Measurements from ENCODE around the gene LRRC8E. TPM values are rescaled to one million over a fixed set of nuclear protein-coding genes. Genes with fewer than 3 reads are reported as not detected.

LRRC8E gene
- total and polyA plus RNA-seq, 3 experiments from 2014 or later, result not detected

DNA sequence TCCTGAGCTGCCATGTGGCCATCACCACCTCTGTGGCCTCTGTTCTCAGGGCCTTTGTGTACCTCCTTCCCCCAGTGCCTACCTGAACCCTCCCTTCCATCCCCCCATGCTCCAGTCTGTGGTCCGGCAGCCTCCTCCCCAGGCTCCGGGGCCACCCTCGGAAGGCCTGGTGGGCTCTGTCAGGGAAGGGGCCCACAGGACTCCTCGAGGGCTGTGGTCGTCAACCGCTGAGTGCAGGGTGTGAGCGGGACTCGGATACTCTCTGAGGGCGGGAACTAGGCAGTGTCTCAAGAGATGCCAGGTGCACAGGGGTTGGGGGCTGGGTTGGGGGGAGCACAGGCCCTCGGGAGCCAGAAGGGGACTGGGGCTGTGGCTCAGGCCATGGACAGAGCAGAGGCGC is 19.2 kb downstream of the LRRC8E start:
- Mint-ChIP-seq H3K36me3 (peaks cover 0 to 49% (median 6%) of the 10 kb centered on the region in 3 donors), H3K4me3 (peak overlapping the region in 1 of 7 donors; percentile 40), H3K27me3 (peaks cover 0 to 12% of the 10 kb centered on the region in 2 donors), H3K27ac (peak overlapping the region in 2 of 8 donors; percentile 40 to 75), H3K4me1 (peaks cover 21 to 40% (median 26%) of the 10 kb centered on the region in 3 donors), H3K9me3 (peaks cover 0 to 3% (median 2%) of the 10 kb centered on the region in 5 donors)
- Histone ChIP-seq H3K36me3 (ENCODE audit: insufficient read depth, low read length) (peaks cover 8% of the 10 kb centered on the region), H3K27ac (ENCODE audit: low read depth, low read length) (no peak overlapping the region), H3K27me3 (ENCODE audit: insufficient read depth, low read length, poor library complexity, severe bottlenecking) (no peaks in the 10 kb centered on the region), H3K4me1 (ENCODE audit: insufficient read depth, low read length) (peaks cover 34% of the 10 kb centered on the region), H3K9me3 (ENCODE audit: low read length) (no peaks in the 10 kb centered on the region), H3K4me3 (ENCODE audit: low read length) (no peak overlapping the region)
- no peak for DNase-seq
- ChIA-PET CTCF (interaction anchor here (2.1 kb wide), 1 partner anchor 10 kb away, joined by 8 read pairs; no protein-coding TSS in a partner anchor), POLR2A (interaction anchor here (0.7 kb wide), 1 partner anchor 483 kb away, joined by 4 read pairs; the partner anchor contains the start of gene RAB11B)

DNA sequence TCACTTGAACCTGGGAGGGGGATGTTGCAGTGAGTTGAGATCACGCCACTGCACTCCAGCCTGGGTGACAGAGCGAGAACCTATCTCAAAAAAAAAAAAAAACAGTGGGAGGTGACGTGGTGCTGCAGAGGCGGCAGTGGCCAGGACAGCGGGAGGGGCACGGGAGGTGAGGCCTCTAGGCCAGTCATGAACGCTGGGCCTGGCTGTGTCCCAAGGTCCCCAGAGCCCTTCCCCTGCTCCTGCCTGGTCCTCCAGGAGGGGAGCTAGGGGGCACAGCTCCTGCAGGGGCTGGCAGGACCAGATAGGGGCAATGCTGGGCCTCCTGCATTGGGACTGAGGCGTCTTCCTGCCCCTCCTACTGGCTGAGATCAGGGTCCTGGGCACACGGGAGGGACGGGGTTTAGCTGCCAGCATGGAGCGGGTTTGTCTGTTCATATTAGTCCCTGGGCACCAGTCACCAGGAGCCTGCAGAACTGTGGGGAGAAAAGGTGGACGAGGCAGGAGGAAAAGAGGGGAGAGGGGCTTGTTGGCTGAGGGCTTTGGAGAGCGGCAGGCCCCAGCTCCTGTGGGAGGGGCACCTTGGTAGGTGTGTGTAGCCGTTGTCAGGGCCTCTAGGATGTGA is 19.9 kb downstream of the LRRC8E start:
- Mint-ChIP-seq H3K4me3 (peak overlapping the region in 1 of 7 donors; percentile 40), H3K27ac (peak overlapping the region in 2 of 8 donors; percentile 40 to 81), H3K9me3 (peaks cover 0 to 3% (median 2%) of the 10 kb centered on the region in 5 donors), H3K27me3 (peaks cover 0 to 9% of the 10 kb centered on the region in 2 donors), H3K36me3 (peaks cover 3 to 54% (median 10%) of the 10 kb centered on the region in 3 donors), H3K4me1 (peaks cover 16 to 37% (median 19%) of the 10 kb centered on the region in 3 donors)
- Histone ChIP-seq H3K4me1 (ENCODE audit: insufficient read depth, low read length) (peaks cover 27% of the 10 kb centered on the region), H3K9me3 (ENCODE audit: low read length) (no peaks in the 10 kb centered on the region), H3K36me3 (ENCODE audit: insufficient read depth, low read length) (peaks cover 8% of the 10 kb centered on the region), H3K27me3 (ENCODE audit: insufficient read depth, low read length, poor library complexity, severe bottlenecking) (no peaks in the 10 kb centered on the region), H3K27ac (ENCODE audit: low read depth, low read length) (no peak overlapping the region), H3K4me3 (ENCODE audit: low read length) (no peak overlapping the region)
- CTCF ChIA-PET, result interaction anchor here (2.1 kb wide), 1 partner anchor 10 kb away, joined by 8 read pairs; no protein-coding TSS in a partner anchor
- DNase-seq, result no peak
- POLR2A ChIA-PET, result interaction anchor here (0.7 kb wide), 1 partner anchor 482 kb away, joined by 4 read pairs; the partner anchor contains the start of gene RAB11B

DNA sequence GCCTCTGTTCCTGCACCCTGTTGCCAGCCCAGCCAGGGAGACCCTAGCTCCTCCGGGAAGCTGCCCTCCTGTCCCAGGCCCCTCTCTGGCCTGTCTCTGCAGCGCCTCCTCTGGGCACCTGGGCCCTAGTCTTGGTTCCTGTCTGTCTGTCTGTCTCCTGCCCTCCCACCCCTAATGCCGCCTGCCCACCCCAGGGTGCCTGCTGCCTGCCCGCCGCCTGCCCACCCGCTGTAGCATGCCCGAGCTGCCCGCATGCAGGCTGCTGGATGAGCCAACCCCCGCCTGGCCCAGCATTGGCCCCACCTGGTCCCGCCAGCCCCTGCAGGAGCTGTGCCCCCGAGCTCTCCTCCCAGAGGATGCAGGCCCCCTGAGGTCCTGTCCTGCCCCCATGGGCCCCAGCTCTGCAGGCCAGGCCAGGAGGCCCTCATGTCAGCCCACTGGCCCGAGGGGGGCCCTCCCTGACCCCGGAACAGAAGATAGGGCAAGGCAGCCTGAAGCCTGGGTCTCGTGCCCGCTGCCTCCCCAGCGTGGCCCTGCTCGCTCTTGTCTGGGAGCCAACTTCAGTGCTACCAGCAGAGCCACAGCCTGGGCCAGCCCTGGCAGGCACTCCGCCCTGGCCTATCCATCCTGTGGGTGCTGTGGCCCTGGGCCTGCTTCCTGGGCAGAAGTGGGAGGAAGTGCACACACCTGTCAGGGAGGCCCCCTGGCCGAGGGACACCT is 20.6 kb downstream of the LRRC8E start:
- no peak overlapping the region for H3K27ac ChIP-seq (ENCODE audit: low read depth, low read length)
- no peak for DNase-seq
- Mint-ChIP-seq H3K36me3 (peaks cover 3 to 51% (median 10%) of the 10 kb centered on the region in 3 donors), H3K4me1 (peaks cover 13 to 32% (median 16%) of the 10 kb centered on the region in 3 donors), H3K4me3 (peak overlapping the region in 2 of 7 donors; percentile 18 to 24), H3K27ac (peak overlapping the region in 1 of 8 donors; percentile 81), H3K27me3 (peaks cover 0 to 5% of the 10 kb centered on the region in 2 donors), H3K9me3 (no peaks in the 10 kb centered on the region)
- no peak overlapping the region for H3K4me3 ChIP-seq (ENCODE audit: low read length)
- peaks cover 27% of the 10 kb centered on the region for H3K4me1 ChIP-seq (ENCODE audit: insufficient read depth, low read length)
- POLR2A ChIA-PET, result interaction anchor here (0.8 to 1.2 kb wide), 3 partner anchors 9 to 12 kb away, joined by 3 read pairs; partner anchors contain the start of gene SNAPC2
- peaks cover 8% of the 10 kb centered on the region for H3K36me3 ChIP-seq (ENCODE audit: insufficient read depth, low read length)
- no peaks in the 10 kb centered on the region for H3K27me3 ChIP-seq (ENCODE audit: insufficient read depth, low read length, poor library complexity, severe bottlenecking)
- H3K9me3 ChIP-seq (ENCODE audit: low read length), result no peaks in the 10 kb centered on the region
- CTCF ChIA-PET, result interaction anchor here (2.1 kb wide), 1 partner anchor 9 kb away, joined by 8 read pairs; no protein-coding TSS in a partner anchor

DNA sequence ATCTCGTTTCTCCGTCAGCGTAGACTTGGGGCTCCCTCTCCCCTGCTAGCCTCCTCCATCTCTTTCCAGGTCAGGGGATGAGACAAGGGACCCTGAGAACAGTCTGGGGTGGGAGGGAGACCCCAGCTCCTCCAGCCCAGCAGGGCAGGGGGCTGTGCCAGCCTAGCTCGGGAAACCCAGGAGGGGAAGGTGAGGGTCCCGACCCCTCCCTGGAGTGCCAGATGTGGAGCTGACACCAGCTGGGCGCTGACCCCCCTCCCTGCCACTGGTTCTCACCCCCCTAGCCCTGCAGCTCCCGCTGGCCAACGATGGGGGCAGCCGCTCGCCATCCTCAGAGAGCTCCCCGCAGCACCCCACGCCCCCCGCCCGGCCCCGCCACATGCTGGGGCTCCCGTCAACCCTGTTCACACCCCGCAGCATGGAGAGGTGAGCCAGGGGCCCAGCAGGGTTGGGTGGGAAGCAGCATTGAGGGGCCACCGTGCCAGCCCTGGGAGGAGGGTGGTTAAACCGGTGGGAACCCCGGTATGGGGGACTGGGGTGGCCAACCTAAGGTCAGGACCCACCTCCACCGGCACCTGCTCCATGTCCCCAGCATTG is 21.3 kb downstream of the LRRC8E start:
- peaks cover 24% of the 10 kb centered on the region for H3K4me1 ChIP-seq (ENCODE audit: insufficient read depth, low read length)
- Mint-ChIP-seq H3K27me3 (peaks cover under 1 to 4% of the 10 kb centered on the region in 2 donors), H3K4me1 (peaks cover 10 to 28% (median 13%) of the 10 kb centered on the region in 3 donors), H3K27ac (no peak overlapping the region), H3K36me3 (peaks cover 3 to 48% (median 10%) of the 10 kb centered on the region in 3 donors), H3K9me3 (no peaks in the 10 kb centered on the region), H3K4me3 (no peak overlapping the region)
- DNase-seq, result no peak
- no peak overlapping the region for H3K4me3 ChIP-seq (ENCODE audit: low read length)
- no peaks in the 10 kb centered on the region for H3K9me3 ChIP-seq (ENCODE audit: low read length)
- no peaks in the 10 kb centered on the region for H3K27me3 ChIP-seq (ENCODE audit: insufficient read depth, low read length, poor library complexity, severe bottlenecking)
- H3K36me3 ChIP-seq (ENCODE audit: insufficient read depth, low read length), result peaks cover 8% of the 10 kb centered on the region
- no peak overlapping the region for H3K27ac ChIP-seq (ENCODE audit: low read depth, low read length)
- ChIA-PET CTCF (no interaction called here), POLR2A (interaction anchor here (0.8 to 1.2 kb wide), 3 partner anchors 8 to 11 kb away, joined by 3 read pairs; partner anchors contain the start of gene SNAPC2)

DNA sequence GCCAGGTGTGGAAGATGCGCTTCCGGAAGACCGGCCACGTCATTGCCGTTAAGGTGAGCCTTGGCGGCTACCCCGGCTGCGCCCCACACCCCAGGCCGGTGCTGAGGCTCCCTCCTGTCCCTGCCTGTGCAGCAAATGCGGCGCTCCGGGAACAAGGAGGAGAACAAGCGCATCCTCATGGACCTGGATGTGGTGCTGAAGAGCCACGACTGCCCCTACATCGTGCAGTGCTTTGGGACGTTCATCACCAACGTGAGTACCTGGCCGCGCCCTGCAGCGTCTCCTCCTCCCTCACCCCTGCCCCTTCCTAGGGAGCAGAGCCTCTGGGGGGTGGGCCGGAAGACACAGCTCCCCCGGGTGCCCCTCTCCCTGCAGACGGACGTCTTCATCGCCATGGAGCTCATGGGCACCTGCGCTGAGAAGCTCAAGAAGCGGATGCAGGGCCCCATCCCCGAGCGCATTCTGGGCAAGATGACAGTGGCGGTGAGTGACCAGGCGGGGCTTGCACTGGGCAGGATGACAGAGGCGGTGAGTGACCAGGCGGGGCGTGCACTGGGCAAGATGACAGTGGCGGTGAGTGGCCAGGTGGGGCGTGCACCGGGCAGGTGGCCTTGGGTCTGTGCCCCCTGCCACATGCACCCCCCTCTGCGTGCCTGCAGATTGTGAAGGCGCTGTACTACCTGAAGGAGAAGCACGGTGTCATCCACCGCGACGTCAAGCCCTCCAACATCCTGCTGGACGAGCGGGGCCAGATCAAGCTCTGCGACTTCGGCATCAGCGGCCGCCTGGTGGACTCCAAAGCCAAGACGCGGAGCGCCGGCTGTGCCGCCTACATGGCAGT is 22.2 kb downstream of the LRRC8E start:
- CTCF ChIA-PET, result interaction anchor here (1.5 to 1.7 kb wide), 2 partner anchors 34 to 230 kb away, joined by 3 to 4 read pairs; partner anchors contain the start of gene TRAPPC5
- peaks cover 8% of the 10 kb centered on the region for H3K36me3 ChIP-seq (ENCODE audit: insufficient read depth, low read length)
- DNase-seq, result no peak
- H3K4me3 ChIP-seq (ENCODE audit: low read length), result no peak overlapping the region
- peaks cover 4 to 7% of the 10 kb centered on the region in 2 donors for H3K27me3 Mint-ChIP-seq
- peaks cover 2% of the 10 kb centered on the region for H3K27me3 ChIP-seq (ENCODE audit: insufficient read depth, low read length, poor library complexity, severe bottlenecking)
- H3K36me3 Mint-ChIP-seq, result peaks cover 3 to 42% (median 10%) of the 10 kb centered on the region in 3 donors
- H3K27ac ChIP-seq (ENCODE audit: low read depth, low read length), result no peak overlapping the region
- H3K9me3 Mint-ChIP-seq, result no peaks in the 10 kb centered on the region
- H3K4me1 ChIP-seq (ENCODE audit: insufficient read depth, low read length), result peaks cover 14% of the 10 kb centered on the region
- H3K9me3 ChIP-seq (ENCODE audit: low read length), result no peaks in the 10 kb centered on the region
- peaks cover 4 to 22% (median 6%) of the 10 kb centered on the region in 3 donors for H3K4me1 Mint-ChIP-seq
- H3K27ac Mint-ChIP-seq, result no peak overlapping the region
- no peak overlapping the region for H3K4me3 Mint-ChIP-seq
- POLR2A ChIA-PET, result no interaction called here

DNA sequence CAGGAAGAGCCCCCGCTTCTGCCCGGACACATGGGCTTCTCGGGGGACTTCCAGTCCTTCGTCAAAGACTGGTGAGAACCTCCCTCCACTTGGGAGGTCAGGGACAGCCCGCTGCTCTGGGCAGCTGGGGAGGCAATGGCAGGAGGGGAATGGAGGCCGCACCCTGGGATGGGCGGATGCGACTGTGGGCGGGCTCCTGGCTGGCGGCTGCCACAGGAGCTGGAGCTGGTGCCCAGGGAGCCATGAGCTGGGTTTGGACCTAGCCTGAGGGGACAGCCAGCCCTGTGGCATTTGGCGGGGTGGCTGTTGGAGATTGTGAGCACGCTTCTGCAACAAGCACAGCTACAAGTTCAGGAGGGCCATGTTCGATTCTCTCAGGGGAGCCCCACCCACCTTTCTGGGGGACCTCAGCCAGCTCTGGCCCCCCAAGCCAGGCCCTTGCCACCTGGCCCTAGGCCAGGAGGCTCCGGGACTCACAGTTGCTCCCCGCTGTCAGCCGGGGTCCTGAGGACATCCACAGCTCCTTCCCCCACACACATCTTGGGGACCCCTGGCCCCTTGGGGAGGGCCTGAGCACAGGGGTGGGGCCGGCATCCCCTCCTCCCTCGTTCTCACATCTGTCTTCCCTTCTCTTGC is 23.3 kb downstream of the LRRC8E start:
- Mint-ChIP-seq H3K27me3 (peaks cover 9 to 12% of the 10 kb centered on the region in 2 donors), H3K9me3 (no peaks in the 10 kb centered on the region), H3K4me3 (no peak overlapping the region), H3K27ac (peak overlapping the region in 1 of 8 donors; percentile 42), H3K4me1 (peaks cover 5 to 21% (median 8%) of the 10 kb centered on the region in 3 donors), H3K36me3 (peaks cover 3 to 35% (median 10%) of the 10 kb centered on the region in 3 donors)
- Histone ChIP-seq H3K4me1 (ENCODE audit: insufficient read depth, low read length) (peaks cover 11% of the 10 kb centered on the region), H3K27me3 (ENCODE audit: insufficient read depth, low read length, poor library complexity, severe bottlenecking) (peaks cover 7% of the 10 kb centered on the region), H3K27ac (ENCODE audit: low read depth, low read length) (no peak overlapping the region), H3K36me3 (ENCODE audit: insufficient read depth, low read length) (peaks cover 8% of the 10 kb centered on the region), H3K4me3 (ENCODE audit: low read length) (no peak overlapping the region), H3K9me3 (ENCODE audit: low read length) (no peaks in the 10 kb centered on the region)
- ChIA-PET POLR2A (interaction anchor here (1.1 kb wide), 1 partner anchor 9 kb away, joined by 5 read pairs; the partner anchor contains the start of gene SNAPC2), CTCF (interaction anchor here (1.1 to 1.7 kb wide), 3 partner anchors 9 to 231 kb away, joined by 3 to 4 read pairs (median 3); partner anchors contain the start of genes SNAPC2 and TRAPPC5)
- DNase-seq, result no peak
